Gastroesophageal sphincter (tissue), 3 donors: ENCODE data around the gene ERRFI1.
"Not testable (repeated sequence)": the region's sequence is repeated elsewhere in the genome, so short reads cannot be mapped to it uniquely, and the experiment has no call there.

Source experiments
- POLR2AphosphoS5 ChIP-seq: sonication (generic); formaldehyde crosslinking; IDR thresholded peaks from one replicate; pipeline ENCODE4 v1.6.1; 2017; ENCODE audit warnings: antibody characterized with exemption
- TF ChIP-seq, protein P1 (sequence below), 4 experiments: fragments of 200-600 bp in 2 of 4; fragments of 450-650 bp in 2 of 4; sonication (generic) in 1 of 4; IDR thresholded peaks; one replicate each; pipeline ENCODE4 v1.5.1; 2017 to 2019; ENCODE audit warnings: antibody characterized with exemption in 4 of 4, mild to moderate bottlenecking in 2 of 4, moderate library complexity in 2 of 4

- not testable (repeated sequence) for TF ChIP-seq POLR2AphosphoS5
- TF ChIP-seq, protein P1, sequence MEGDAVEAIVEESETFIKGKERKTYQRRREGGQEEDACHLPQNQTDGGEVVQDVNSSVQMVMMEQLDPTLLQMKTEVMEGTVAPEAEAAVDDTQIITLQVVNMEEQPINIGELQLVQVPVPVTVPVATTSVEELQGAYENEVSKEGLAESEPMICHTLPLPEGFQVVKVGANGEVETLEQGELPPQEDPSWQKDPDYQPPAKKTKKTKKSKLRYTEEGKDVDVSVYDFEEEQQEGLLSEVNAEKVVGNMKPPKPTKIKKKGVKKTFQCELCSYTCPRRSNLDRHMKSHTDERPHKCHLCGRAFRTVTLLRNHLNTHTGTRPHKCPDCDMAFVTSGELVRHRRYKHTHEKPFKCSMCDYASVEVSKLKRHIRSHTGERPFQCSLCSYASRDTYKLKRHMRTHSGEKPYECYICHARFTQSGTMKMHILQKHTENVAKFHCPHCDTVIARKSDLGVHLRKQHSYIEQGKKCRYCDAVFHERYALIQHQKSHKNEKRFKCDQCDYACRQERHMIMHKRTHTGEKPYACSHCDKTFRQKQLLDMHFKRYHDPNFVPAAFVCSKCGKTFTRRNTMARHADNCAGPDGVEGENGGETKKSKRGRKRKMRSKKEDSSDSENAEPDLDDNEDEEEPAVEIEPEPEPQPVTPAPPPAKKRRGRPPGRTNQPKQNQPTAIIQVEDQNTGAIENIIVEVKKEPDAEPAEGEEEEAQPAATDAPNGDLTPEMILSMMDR (IDR thresholded peaks at IDR 0.05), result not testable (repeated sequence)
These were observed 31.7 kb upstream of the ERRFI1 start for GRCh38 chr1:8057779-8058178.
